ENCODE data around the gene DTNB.

Gene DTNB

DNA sequence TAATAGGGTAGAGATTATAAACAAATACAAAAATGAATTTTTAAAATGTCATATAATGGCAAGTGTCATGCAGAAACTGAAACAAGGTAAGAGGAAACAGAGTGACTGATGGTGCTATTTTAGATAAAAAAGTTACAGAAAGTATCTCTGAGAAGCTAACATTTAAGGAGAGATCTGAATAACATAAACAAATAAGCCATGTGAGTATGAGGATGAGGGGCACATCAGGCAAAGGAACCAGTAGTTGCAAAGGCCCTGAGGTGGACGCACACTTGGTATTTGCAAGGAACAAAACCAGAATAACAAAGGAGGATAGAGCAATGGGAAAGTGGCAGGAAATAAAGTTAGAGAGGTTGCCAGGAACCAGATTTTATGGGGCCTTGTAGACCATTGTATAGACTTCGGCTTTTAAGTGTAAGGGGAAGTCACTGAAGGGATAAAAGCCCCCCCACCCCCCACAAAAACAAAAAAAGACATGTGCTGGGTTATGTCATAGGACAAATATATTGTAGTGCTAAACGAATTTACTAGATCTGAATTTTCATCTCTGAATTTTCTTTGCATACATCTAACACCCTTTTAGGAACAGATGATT lies 159.2 kb downstream of the DTNB start:
- peak overlapping the region; percentile 59 for H2AFZ ChIP-seq (ENCODE audit: low read depth, low read length)
- peaks cover 45% of the 10 kb centered on the region for H3K4me1 ChIP-seq (ENCODE audit: low read length)
- H3K27ac ChIP-seq (ENCODE audit: low read length): peak overlapping the region; percentile 49
- no peaks in the 10 kb centered on the region for H4K20me1 ChIP-seq (ENCODE audit: insufficient read depth, low read length)
- no peaks in the 10 kb centered on the region for H3K79me2 ChIP-seq (ENCODE audit: low read length)
- peak overlapping the region; percentile 72 for H3K4me2 ChIP-seq (ENCODE audit: low read length)
- no peaks in the 10 kb centered on the region for H3K36me3 ChIP-seq (replicated peaks; ENCODE audit: low read depth, low read length)
- TF ChIP-seq CTCF (IDR thresholded peaks at IDR 0.05; ENCODE audit: low read depth, low read length) (no peak), EZH2phosphoT487 (IDR thresholded peaks at IDR 0.05; ENCODE audit: low read depth) (no peak)
- peak overlapping the region; percentile 43 for H3K4me3 ChIP-seq (ENCODE audit: low read length)
- peak overlapping the region; percentile 9; the same call in 1 of the 2 replicates for H3K9ac ChIP-seq (ENCODE audit: low read length)
- H3K9me3 ChIP-seq (ENCODE audit: insufficient read depth, low read length): no peaks in the 10 kb centered on the region
- H3K27me3 ChIP-seq (ENCODE audit: low read depth, low read length): peaks cover 6% of the 10 kb centered on the region; the same call in 1 of the 2 replicates

- H3K4me3 ChIP-seq (ENCODE audit: low read length): no peak overlapping the region
- H3K9ac ChIP-seq (ENCODE audit: low read length): no peak overlapping the region
- TF ChIP-seq EZH2phosphoT487 (IDR thresholded peaks at IDR 0.05; ENCODE audit: low read depth) (no peak), CTCF (IDR thresholded peaks at IDR 0.05; ENCODE audit: low read depth, low read length) (no peak)
- H3K9me3 ChIP-seq (ENCODE audit: insufficient read depth, low read length): no peaks in the 10 kb centered on the region
- peaks cover 43% of the 10 kb centered on the region for H3K4me1 ChIP-seq (ENCODE audit: low read length)
- H3K36me3 ChIP-seq (replicated peaks; ENCODE audit: low read depth, low read length): no peaks in the 10 kb centered on the region
- no peak overlapping the region for H3K27ac ChIP-seq (ENCODE audit: low read length)
- no peaks in the 10 kb centered on the region for H4K20me1 ChIP-seq (ENCODE audit: insufficient read depth, low read length)
- peak overlapping the region; percentile 72 for H3K4me2 ChIP-seq (ENCODE audit: low read length)
- no peak overlapping the region for H2AFZ ChIP-seq (ENCODE audit: low read depth, low read length)
- H3K79me2 ChIP-seq (ENCODE audit: low read length): no peaks in the 10 kb centered on the region
- H3K27me3 ChIP-seq (ENCODE audit: low read depth, low read length): peaks cover 6% of the 10 kb centered on the region; the same call in 1 of the 2 replicates
These were observed 160.7 kb downstream of the DTNB start for GRCh38 chr2:25512707-25513106.

DNA sequence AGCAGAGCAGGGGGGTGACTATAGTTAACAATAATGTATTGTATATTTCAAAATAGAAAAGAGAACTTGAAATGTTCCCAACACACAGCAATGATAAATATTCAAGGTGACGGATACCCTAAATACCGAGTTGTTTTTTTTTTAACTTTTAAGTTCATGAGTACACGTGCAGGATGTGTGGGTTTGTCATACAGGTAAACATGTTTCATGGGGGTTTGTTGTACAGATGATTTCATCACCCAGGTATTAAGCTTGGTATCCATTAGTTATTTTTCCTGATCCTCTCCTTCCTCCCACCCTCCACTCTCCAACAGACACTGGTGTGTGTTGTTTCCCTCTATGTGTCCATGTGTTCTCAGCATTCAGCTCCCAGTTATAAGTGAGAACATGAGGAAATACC lies 167.2 kb downstream of the DTNB start:
- H3K27me3 ChIP-seq (ENCODE audit: low read depth, low read length): no peaks in the 10 kb centered on the region
- H3K4me3 ChIP-seq (ENCODE audit: low read length): no peak overlapping the region
- H3K79me2 ChIP-seq (ENCODE audit: low read length): no peaks in the 10 kb centered on the region
- no peak overlapping the region for H3K9ac ChIP-seq (ENCODE audit: low read length)
- H3K4me2 ChIP-seq (ENCODE audit: low read length): no peak overlapping the region
- no peak overlapping the region for H2AFZ ChIP-seq (ENCODE audit: low read depth, low read length)
- no peaks in the 10 kb centered on the region for H3K9me3 ChIP-seq (ENCODE audit: insufficient read depth, low read length)
- H3K36me3 ChIP-seq (replicated peaks; ENCODE audit: low read depth, low read length): no peaks in the 10 kb centered on the region
- H4K20me1 ChIP-seq (ENCODE audit: insufficient read depth, low read length): no peaks in the 10 kb centered on the region
- no peak for TF ChIP-seq CTCF (IDR thresholded peaks at IDR 0.05; ENCODE audit: low read depth, low read length)
- no peak for TF ChIP-seq EZH2phosphoT487 (IDR thresholded peaks at IDR 0.05; ENCODE audit: low read depth)
- H3K4me1 ChIP-seq (ENCODE audit: low read length): 0 out of 2 replicates have a peak, but pooled peaks cover 2% of the 10 kb centered on the region
- no peak overlapping the region for H3K27ac ChIP-seq (ENCODE audit: low read length)

GRCh38 chr2:25505622-25506021 lies 167.8 kb downstream of the DTNB start:
- H4K20me1 ChIP-seq (ENCODE audit: insufficient read depth, low read length): no peaks in the 10 kb centered on the region
- no peaks in the 10 kb centered on the region for H3K9me3 ChIP-seq (ENCODE audit: insufficient read depth, low read length)
- no peak overlapping the region for H3K27ac ChIP-seq (ENCODE audit: low read length)

More at GRCh38 chr2:25505622-25506021, 167.8 kb downstream of the DTNB start:
- no peaks in the 10 kb centered on the region for H3K79me2 ChIP-seq (ENCODE audit: low read length)
- H3K4me3 ChIP-seq (ENCODE audit: low read length): no peak overlapping the region
- H3K9ac ChIP-seq (ENCODE audit: low read length): no peak overlapping the region
- no peaks in the 10 kb centered on the region for H3K4me1 ChIP-seq (ENCODE audit: low read length)
- TF ChIP-seq EZH2phosphoT487 (IDR thresholded peaks at IDR 0.05; ENCODE audit: low read depth): no peak
- TF ChIP-seq CTCF (IDR thresholded peaks at IDR 0.05; ENCODE audit: low read depth, low read length): no peak
- no peak overlapping the region for H2AFZ ChIP-seq (ENCODE audit: low read depth, low read length)
- no peaks in the 10 kb centered on the region for H3K36me3 ChIP-seq (replicated peaks; ENCODE audit: low read depth, low read length)
- no peak overlapping the region for H3K4me2 ChIP-seq (ENCODE audit: low read length)
- no peaks in the 10 kb centered on the region for H3K27me3 ChIP-seq (ENCODE audit: low read depth, low read length)
